Gastrocnemius medialis (tissue), 4 donors: Measurements from ENCODE around the gene UGT1A3.

Source experiments
- POLR2A ChIP-seq, 2 donors: fragments of 450-650 bp; IDR thresholded peaks; one replicate each; pipeline ENCODE4 v1.6.1; 2017; ENCODE audit warnings: antibody characterized with exemption in 2 of 2, mild to moderate bottlenecking in 2 of 2, moderate library complexity in 2 of 2
- TF ChIP-seq, protein P1 (sequence below), 5 experiments: fragments of 450-650 bp in 3 of 5; fragments of 200-600 bp in 2 of 5; sonication (generic) in 2 of 5; IDR thresholded peaks in 4 of 5; conservative IDR thresholded peaks in 1 of 5; 1 replicate in 4 of 5; 2 replicates in 1 of 5; pipeline ENCODE4 v1.5.1; 2016 to 2019; ENCODE audit warnings: antibody characterized with exemption in 5 of 5, mild to moderate bottlenecking in 3 of 5, moderate library complexity in 3 of 5

GRCh38 chr2:233795735-233796171 is 66.9 kb downstream of the UGT1A3 start:
- TF ChIP-seq POLR2A (IDR thresholded peaks at IDR 0.05), result no peak
- TF ChIP-seq, protein P1, sequence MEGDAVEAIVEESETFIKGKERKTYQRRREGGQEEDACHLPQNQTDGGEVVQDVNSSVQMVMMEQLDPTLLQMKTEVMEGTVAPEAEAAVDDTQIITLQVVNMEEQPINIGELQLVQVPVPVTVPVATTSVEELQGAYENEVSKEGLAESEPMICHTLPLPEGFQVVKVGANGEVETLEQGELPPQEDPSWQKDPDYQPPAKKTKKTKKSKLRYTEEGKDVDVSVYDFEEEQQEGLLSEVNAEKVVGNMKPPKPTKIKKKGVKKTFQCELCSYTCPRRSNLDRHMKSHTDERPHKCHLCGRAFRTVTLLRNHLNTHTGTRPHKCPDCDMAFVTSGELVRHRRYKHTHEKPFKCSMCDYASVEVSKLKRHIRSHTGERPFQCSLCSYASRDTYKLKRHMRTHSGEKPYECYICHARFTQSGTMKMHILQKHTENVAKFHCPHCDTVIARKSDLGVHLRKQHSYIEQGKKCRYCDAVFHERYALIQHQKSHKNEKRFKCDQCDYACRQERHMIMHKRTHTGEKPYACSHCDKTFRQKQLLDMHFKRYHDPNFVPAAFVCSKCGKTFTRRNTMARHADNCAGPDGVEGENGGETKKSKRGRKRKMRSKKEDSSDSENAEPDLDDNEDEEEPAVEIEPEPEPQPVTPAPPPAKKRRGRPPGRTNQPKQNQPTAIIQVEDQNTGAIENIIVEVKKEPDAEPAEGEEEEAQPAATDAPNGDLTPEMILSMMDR (IDR thresholded peaks at IDR 0.05 in 4 of 5, conservative IDR thresholded peaks at IDR 0.05 in 1 of 5), result no peak
